ENCODE measurements around the gene ERICH2.

DNA sequence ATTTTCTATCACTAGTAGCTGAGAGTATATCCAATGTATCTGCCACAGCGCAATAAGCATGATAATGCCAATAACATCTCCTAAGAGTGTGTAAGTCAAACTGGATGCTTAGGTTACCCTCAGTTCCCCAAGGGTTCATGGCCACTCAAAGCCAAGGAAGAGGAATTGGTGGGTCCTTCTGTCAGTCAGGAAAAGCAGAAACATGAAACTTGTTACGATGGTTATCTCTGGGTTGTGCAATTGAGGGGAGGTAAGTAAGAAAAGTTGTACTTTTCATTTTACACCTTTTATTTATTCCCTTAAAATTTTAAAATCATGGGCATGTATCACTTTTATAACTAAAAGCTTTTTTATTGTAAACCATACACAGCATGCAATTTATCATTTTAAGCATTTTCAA, 36.4 kb downstream of the ERICH2 start:
- TF ChIP-seq ZNF274 (IDR thresholded peaks at IDR 0.05; ENCODE audit: low read depth, low read length) = no peak
- TF ChIP-seq SUZ12 (IDR thresholded peaks at IDR 0.05; ENCODE audit: extremely low read depth, insufficient read depth, insufficient read length) = no peak
- TF ChIP-seq YY1 (IDR thresholded peaks at IDR 0.05; ENCODE audit: insufficient read depth, insufficient read length) = no peak
